ENCODE results near the gene CCDC106. TPM values are rescaled to one million over a fixed set of nuclear protein-coding genes. Genes with fewer than 3 reads are reported as not detected.

Gene CCDC106
- total RNA-seq, 1 experiment from 2014 or later = 9.7 TPM

DNA sequence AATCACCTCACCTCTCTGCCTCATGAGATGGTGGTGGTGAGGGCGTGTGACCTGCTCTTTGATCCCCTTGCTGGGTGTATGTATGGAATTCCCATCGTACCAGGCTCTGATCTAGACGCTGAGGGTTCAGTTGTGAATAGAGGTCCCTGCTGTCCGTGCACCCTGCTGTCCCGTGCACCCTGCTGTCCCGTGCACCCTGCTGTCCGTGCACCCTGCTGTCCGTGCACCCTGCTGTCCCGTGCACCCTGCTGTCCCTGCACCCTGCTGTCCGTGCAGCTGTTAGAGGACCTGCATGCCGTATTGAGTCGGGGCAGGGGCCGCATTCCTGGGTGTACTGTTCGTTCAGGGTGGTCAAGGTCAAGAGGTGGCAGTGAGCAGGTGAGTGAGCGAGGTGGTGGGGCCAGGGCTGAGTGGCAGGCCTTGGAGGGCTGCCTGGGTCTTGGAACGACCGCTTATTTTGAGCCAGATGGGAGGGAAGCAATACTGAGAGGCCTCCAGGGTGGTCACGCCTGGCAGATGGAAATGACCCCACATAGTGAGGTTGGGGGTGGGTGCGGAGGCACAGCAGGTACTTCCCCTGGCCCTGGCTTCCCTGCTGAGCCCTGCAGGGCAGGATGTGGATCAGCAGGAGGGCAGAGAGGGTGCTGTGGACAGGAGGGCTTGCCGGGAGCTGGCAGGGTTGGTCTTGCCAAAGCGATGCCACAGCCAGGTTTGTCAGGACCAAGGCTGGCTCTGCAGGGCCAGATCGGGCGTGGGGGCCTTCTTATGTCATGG lies 22.5 kb downstream of the CCDC106 start:
- H3K27me3 ChIP-seq = no peaks in the 10 kb centered on the region
- DNase-seq = peak; percentile 35 to 38
- H3K9me3 ChIP-seq (replicated peaks) = no peaks in the 10 kb centered on the region
- no peak overlapping the region for H3K4me3 ChIP-seq
- peaks cover 46% of the 10 kb centered on the region for H3K36me3 ChIP-seq
- H3K27ac ChIP-seq = no peak overlapping the region
- H3K4me1 ChIP-seq = peaks cover 3% of the 10 kb centered on the region; the same call in 1 of the 2 replicates

DNA sequence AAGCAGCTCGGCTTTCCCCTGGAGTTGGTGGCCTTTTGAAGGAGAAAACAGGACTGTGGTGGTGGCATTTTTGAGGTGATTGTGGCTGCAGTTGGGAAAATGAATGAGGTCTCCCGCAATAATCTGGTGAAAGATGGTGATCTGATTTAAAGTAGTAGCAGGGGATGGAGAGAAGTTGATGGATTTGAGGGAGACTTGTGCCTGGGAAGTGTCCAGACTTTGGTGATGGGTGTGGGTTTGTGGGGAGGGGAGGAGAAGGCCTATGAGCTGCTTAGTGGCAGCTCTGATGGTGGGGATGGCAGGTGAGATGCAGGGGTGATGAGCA lies 23.0 kb downstream of the CCDC106 start:
- H3K36me3 ChIP-seq = peaks cover 40% of the 10 kb centered on the region
- no peak for DNase-seq
- no peaks in the 10 kb centered on the region for H3K27me3 ChIP-seq
- no peak overlapping the region for H3K4me3 ChIP-seq
- peaks cover 3% of the 10 kb centered on the region; the same call in 1 of the 2 replicates for H3K4me1 ChIP-seq
- no peak overlapping the region for H3K27ac ChIP-seq
- no peaks in the 10 kb centered on the region for H3K9me3 ChIP-seq (replicated peaks)

DNA sequence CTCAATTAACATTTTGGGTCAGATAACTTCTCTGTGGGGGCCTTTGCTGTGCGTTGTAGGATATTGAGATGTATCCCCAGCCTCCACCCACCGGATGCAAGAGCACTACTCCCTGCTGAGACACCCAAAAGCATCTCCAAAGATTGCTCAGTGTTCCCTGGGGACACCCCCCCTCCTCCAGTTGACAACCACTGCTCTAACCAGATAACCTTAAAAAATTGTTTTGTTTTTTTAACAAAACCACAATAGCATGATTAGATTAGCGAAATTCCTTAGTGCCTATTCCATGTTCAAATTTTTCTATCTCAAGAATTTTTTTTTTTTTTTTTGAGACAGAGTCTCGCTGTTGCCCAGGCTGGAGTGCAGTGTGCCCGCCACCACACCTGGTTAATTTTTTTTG lies 24.4 kb downstream of the CCDC106 start:
- Histone ChIP-seq H3K4me3 (no peak overlapping the region), H3K9me3 (replicated peaks) (no peaks in the 10 kb centered on the region), H3K36me3 (peaks cover 28% of the 10 kb centered on the region), H3K27ac (no peak overlapping the region), H3K27me3 (no peaks in the 10 kb centered on the region), H3K4me1 (peaks cover 3% of the 10 kb centered on the region; the same call in 1 of the 2 replicates)
- DNase-seq = no peak

DNA sequence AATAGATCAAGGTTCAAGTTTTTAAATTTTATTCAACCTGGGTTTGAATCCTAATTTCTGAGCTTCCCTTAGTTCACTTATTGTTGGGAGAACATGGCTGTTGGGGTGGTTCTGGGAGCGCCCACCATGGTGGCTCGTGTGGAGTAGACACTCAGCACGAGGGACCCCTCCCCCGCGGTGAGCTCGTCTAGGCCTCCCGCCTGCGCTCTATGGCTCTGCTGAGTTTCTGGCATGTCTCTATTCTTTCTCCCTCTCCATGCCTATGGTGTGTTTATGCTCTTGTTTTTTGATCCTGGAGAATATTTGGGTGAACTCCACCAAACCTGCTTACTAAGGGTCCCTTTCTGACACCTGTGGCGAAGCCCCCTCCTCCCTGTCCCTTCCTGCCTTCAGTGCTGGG lies 25.5 kb downstream of the CCDC106 start:
- Histone ChIP-seq H3K36me3 (peaks cover 21% of the 10 kb centered on the region), H3K27ac (no peak overlapping the region), H3K4me1 (peaks cover 3% of the 10 kb centered on the region; the same call in 1 of the 2 replicates)

GRCh38 chr19:55673889-55674288 lies 25.9 kb downstream of the CCDC106 start:
- Histone ChIP-seq H3K9me3 (replicated peaks) (no peaks in the 10 kb centered on the region), H3K27me3 (no peaks in the 10 kb centered on the region), H3K27ac (no peak overlapping the region), H3K36me3 (peaks cover 18% of the 10 kb centered on the region), H3K4me1 (peaks cover 3% of the 10 kb centered on the region; the same call in 1 of the 2 replicates), H3K4me3 (no peak overlapping the region)
- no peak for DNase-seq

More for the DNA sequence above, 25.5 kb downstream of the CCDC106 start:
- Histone ChIP-seq H3K27me3 (no peaks in the 10 kb centered on the region), H3K9me3 (replicated peaks) (no peaks in the 10 kb centered on the region), H3K4me3 (no peak overlapping the region)
- DNase-seq = no peak

DNA sequence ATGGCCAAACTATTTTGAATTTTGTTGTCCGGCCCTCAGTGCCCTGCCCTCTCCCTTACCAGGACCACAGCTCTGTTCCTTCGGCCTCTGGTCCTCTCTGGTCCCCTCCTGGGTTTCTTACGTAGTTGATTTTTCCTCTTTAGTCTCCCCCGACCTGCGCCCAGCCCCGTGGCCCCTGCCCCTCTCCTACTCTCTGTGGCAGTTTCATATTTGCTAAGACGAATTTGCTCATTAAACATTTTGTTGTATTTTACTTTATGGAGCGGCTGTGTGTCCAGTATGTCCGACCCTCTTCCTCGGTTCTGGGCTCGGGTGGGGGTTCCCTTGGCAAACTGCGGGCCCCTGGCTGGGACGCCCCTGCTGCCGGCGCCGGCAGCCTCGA lies 26.4 kb downstream of the CCDC106 start:
- peaks cover 3% of the 10 kb centered on the region; the same call in 1 of the 2 replicates for H3K4me1 ChIP-seq
- no peaks in the 10 kb centered on the region for H3K27me3 ChIP-seq
- H3K36me3 ChIP-seq = peaks cover 15% of the 10 kb centered on the region
- DNase-seq = no peak
- no peaks in the 10 kb centered on the region for H3K9me3 ChIP-seq (replicated peaks)
- no peak overlapping the region for H3K27ac ChIP-seq
- peak overlapping the region; percentile 71 for H3K4me3 ChIP-seq

- DNase-seq = peak; percentile 97
- Histone ChIP-seq H3K36me3 (peaks cover 12% of the 10 kb centered on the region), H3K9me3 (replicated peaks) (no peaks in the 10 kb centered on the region), H3K4me1 (peaks cover 3% of the 10 kb centered on the region; the same call in 1 of the 2 replicates), H3K4me3 (peak within 1 kb of the TSS; percentile 71), H3K27me3 (no peaks in the 10 kb centered on the region), H3K27ac (peak within 1 kb of the TSS; percentile 29; the same call in 1 of the 2 replicates)
Measured at GRCh38 chr19:55674841-55675660, 27.0 kb downstream of the CCDC106 start, which contains the start of gene EPN1. Gene EPN1 (plus strand): TSS chr19:55675226. CDS start chr19:55678628, 3,402 bp downstream.

GRCh38 chr19:55675661-55676354 lies 27.8 kb downstream of the CCDC106 start:
- peaks cover 3% of the 10 kb centered on the region; the same call in 1 of the 2 replicates for H3K4me1 ChIP-seq
- DNase-seq = no peak

DNA sequence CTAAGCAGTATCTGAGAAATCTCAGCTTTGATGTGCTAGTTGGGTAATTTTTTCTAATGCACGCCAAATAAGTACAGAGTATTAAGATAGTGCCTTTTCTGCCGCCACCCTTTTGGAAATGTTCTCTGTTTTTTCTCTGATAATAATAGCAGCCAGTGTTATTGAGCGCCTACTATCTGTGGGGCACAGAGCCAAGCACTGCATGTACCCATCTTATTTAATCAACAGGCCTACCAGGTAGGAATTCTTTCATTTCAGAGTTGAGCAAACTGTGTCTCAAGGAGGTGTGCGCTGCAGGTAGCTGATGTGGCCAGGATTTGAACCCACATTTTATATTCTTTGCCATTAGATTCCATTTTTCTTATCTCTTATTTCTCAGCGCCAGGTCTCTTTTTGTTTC lies 28.4 kb downstream of the CCDC106 start:
- Histone ChIP-seq H3K9me3 (replicated peaks) (no peaks in the 10 kb centered on the region), H3K36me3 (peaks cover 12% of the 10 kb centered on the region), H3K27ac (no peak overlapping the region), H3K4me3 (no peak overlapping the region), H3K4me1 (peaks cover 3% of the 10 kb centered on the region; the same call in 1 of the 2 replicates), H3K27me3 (no peaks in the 10 kb centered on the region)
- DNase-seq = no peak

More at GRCh38 chr19:55675661-55676354, 27.8 kb downstream of the CCDC106 start:
- Histone ChIP-seq H3K9me3 (replicated peaks) (no peaks in the 10 kb centered on the region), H3K27me3 (no peaks in the 10 kb centered on the region), H3K4me3 (peak overlapping the region; percentile 71), H3K27ac (peak overlapping the region; percentile 29; the same call in 1 of the 2 replicates), H3K36me3 (peaks cover 11% of the 10 kb centered on the region)

- Histone ChIP-seq H3K4me1 (peaks cover 3% of the 10 kb centered on the region; the same call in 1 of the 2 replicates), H3K9me3 (replicated peaks) (no peaks in the 10 kb centered on the region), H3K27ac (no peak overlapping the region), H3K36me3 (peaks cover 10% of the 10 kb centered on the region), H3K27me3 (no peaks in the 10 kb centered on the region), H3K4me3 (no peak overlapping the region)
- DNase-seq = no peak
Measured at GRCh38 chr19:55676889-55677505, 29.0 kb downstream of the CCDC106 start.

DNA sequence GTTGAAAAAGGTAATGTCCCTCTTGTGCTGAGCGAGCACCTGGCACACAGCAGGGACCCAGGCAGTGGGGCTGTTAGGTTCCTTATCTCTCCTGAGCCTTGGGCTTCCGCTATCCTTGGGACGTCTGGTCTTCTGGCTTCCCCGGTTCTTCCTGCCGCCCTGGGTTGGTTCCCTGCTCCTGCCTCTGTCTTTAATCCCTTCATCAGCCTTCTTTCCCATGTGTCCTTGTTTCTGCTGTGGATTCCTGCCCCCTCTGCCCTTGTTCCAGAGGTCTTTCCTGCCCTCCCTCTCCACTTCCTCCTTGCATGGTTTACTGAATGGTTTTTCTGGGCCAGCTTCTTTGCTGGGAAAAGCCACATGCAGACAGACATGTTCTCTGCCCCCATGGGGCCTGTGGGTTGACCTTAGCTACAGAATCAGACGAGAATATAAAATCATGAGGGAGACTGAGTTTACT lies 29.6 kb downstream of the CCDC106 start:
- no peaks in the 10 kb centered on the region for H3K27me3 ChIP-seq
- peaks cover 11% of the 10 kb centered on the region for H3K36me3 ChIP-seq
- no peak overlapping the region for H3K4me3 ChIP-seq
- no peak overlapping the region for H3K27ac ChIP-seq
- H3K9me3 ChIP-seq (replicated peaks) = no peaks in the 10 kb centered on the region
- DNase-seq = no peak
- H3K4me1 ChIP-seq = no peaks in the 10 kb centered on the region

DNA sequence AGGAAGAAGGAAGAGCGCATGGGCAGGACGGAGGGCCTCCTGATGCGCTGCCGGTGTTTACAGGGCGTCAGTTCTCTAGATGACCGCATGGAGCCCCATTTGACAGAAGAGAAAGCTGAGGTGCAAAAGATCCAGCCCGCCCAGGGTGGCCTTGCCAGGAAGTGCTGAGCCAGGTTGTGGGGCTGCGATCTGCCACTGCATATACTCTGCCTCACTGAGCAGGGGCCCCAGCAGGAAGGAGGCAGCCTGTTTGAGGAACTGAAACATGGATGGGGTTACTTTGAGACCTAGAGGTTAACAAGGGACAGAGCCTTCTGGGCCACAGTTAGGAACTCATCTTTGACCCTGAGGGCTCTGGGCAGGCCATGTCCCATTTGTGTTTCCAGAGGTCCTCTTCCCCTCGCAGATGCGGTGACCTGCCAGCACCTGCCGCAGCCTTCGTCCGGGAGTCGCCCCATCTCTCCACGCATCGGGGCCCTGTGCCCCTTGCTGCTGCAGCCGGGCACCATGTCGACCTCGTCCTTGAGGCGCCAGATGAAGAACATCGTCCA lies 30.2 kb downstream of the CCDC106 start:
- no peaks in the 10 kb centered on the region for H3K9me3 ChIP-seq (replicated peaks)
- no peak overlapping the region for H3K27ac ChIP-seq
- DNase-seq = no peak
- no peak overlapping the region for H3K4me3 ChIP-seq
- peaks cover 17% of the 10 kb centered on the region for H3K36me3 ChIP-seq
- no peaks in the 10 kb centered on the region for H3K27me3 ChIP-seq
- no peaks in the 10 kb centered on the region for H3K4me1 ChIP-seq

- H3K27me3 ChIP-seq = no peaks in the 10 kb centered on the region
- peaks cover 19% of the 10 kb centered on the region for H3K36me3 ChIP-seq
- H3K4me3 ChIP-seq = no peak overlapping the region
- H3K4me1 ChIP-seq = no peaks in the 10 kb centered on the region
- H3K9me3 ChIP-seq (replicated peaks) = no peaks in the 10 kb centered on the region
- DNase-seq = no peak
- H3K27ac ChIP-seq = no peak overlapping the region
Measured at GRCh38 chr19:55679343-55680257, 31.6 kb downstream of the CCDC106 start.

Data from SJCRH30 (cell line).